WTC11 (cell line): ENCODE results near the gene PHLDB2. TPM values are rescaled to one million over a fixed set of nuclear protein-coding genes. Genes with fewer than 3 reads are reported as not detected.

Experiments
- ATAC-seq: fragments of 200-7000 bp; cut with Tn5 transposase; 2 replicates; pipeline ENCODE4 v1.10.0; 2021; ENCODE audit warnings: mild to moderate bottlenecking, moderate library complexity
- CTCF ChIA-PET: fragments of 300-600 bp; sonication (Branson Sonifier 250); formaldehyde crosslinking; loops from one replicate; lab custom pipeline; 2021; ENCODE audit warnings: antibody characterized with exemption; lab: Charles Lee
- POLR2A ChIA-PET: fragments of 350-600 bp; sonication (Branson Sonifier 250); formaldehyde crosslinking; loops from one replicate; lab custom pipeline; 2021; ENCODE audit warnings: antibody characterized with exemption; lab: Charles Lee
- DNase-seq: peaks from one replicate; pipeline ENCODE4 v3.0.0; 2021; ENCODE audit warnings: low spot score
- H3K27ac Mint-ChIP-seq: 2 replicates; pipeline ENCODE4 v1.8.0; 2021; ENCODE audit warnings: mixed read lengths
- H3K27me3 Mint-ChIP-seq: 2 replicates; pipeline ENCODE4 v1.8.0; 2021; ENCODE audit warnings: low read depth, mild to moderate bottlenecking, moderate library complexity, mixed read lengths
- H3K36me3 Mint-ChIP-seq: 2 replicates; pipeline ENCODE4 v1.8.0; 2021; ENCODE audit warnings: mixed read lengths
- H3K4me1 Mint-ChIP-seq: 2 replicates; pipeline ENCODE4 v1.8.0; 2022; ENCODE audit warnings: mixed read lengths
- H3K4me3 Mint-ChIP-seq: 2 replicates; pipeline ENCODE4 v1.8.0; 2021; ENCODE audit warnings: mild to moderate bottlenecking, moderate library complexity, mixed read lengths
- H3K9me3 Mint-ChIP-seq: 2 replicates; pipeline ENCODE4 v1.8.0; 2021; ENCODE audit warnings: mixed read lengths
- AR ChIP-seq: fragments of 250-450 bp; sonication (Bioruptor Pico); IDR thresholded peaks from 2 replicates; pipeline ENCODE4 v1.9.0; 2021; ENCODE audit warnings: mild to moderate bottlenecking
- ATF1 ChIP-seq: sonication (generic); formaldehyde crosslinking; IDR thresholded peaks from 2 replicates; pipeline ENCODE4 v1.8.1; 2023; ENCODE audit warnings: mild to moderate bottlenecking, moderate library complexity, missing genetic modification reagents
- FOXK1 ChIP-seq: sonication (generic); formaldehyde crosslinking; IDR thresholded peaks from 2 replicates; pipeline ENCODE4 v1.8.0; 2022; ENCODE audit warnings: mild to moderate bottlenecking, moderate library complexity, missing genetic modification reagents
- MXD4 ChIP-seq: fragments of 250-450 bp; sonication (Bioruptor Pico); IDR thresholded peaks from 2 replicates; pipeline ENCODE4 v1.8.0; 2021; ENCODE audit warnings: mild to moderate bottlenecking, moderate library complexity, borderline replicate concordance
- NFATC4 ChIP-seq: fragments of 250-450 bp; sonication (Bioruptor Pico); IDR thresholded peaks from 2 replicates; pipeline ENCODE4 v1.9.0; 2021; ENCODE audit warnings: mild to moderate bottlenecking
- NR2C2 ChIP-seq: sonication (generic); formaldehyde crosslinking; IDR thresholded peaks from 2 replicates; pipeline ENCODE4 v1.8.0; 2022; ENCODE audit warnings: mild to moderate bottlenecking, missing genetic modification reagents
- SP1 ChIP-seq: sonication (generic); formaldehyde crosslinking; conservative IDR thresholded peaks from 2 replicates; pipeline ENCODE4 v1.8.1; 2022; ENCODE audit warnings: missing genetic modification reagents
- USF2 ChIP-seq: sonication (generic); formaldehyde crosslinking; IDR thresholded peaks from 2 replicates; pipeline ENCODE4 v1.8.1; 2023; ENCODE audit warnings: mild to moderate bottlenecking, missing genetic modification reagents, moderate library complexity
- ZNF423 ChIP-seq: fragments of 250-450 bp; sonication (Bioruptor Pico); IDR thresholded peaks from 2 replicates; pipeline ENCODE4 v2.1.2; 2022; ENCODE audit warnings: mild to moderate bottlenecking, moderate library complexity
- ZNF671 ChIP-seq: fragments of 250-450 bp; sonication (Bioruptor Pico); IDR thresholded peaks from 2 replicates; pipeline ENCODE4 v1.8.0; 2021; ENCODE audit warnings: mild to moderate bottlenecking
- ZSCAN18 ChIP-seq: fragments of 250-450 bp; sonication (Bioruptor Pico); IDR thresholded peaks from 2 replicates; pipeline ENCODE4 v2.1.2; 2022; ENCODE audit warnings: mild to moderate bottlenecking, moderate library complexity
- total RNA-seq: library from RNA; stranded (reverse); gene quantifications from 3 replicates; pipeline ENCODE4 v1.2.3, GENCODE V29; 2021
- TF ChIP-seq, protein P1 (sequence below): sonication (generic); formaldehyde crosslinking; conservative IDR thresholded peaks from 2 replicates; pipeline ENCODE4 v1.8.1; 2023; ENCODE audit warnings: mild to moderate bottlenecking, low read depth, missing genetic modification reagents, moderate library complexity
- TF ChIP-seq, protein P2 (sequence below): sonication (generic); formaldehyde crosslinking; IDR thresholded peaks from 2 replicates; pipeline ENCODE4 v1.8.0; 2023; ENCODE audit warnings: missing genetic modification reagents, mild to moderate bottlenecking, borderline replicate concordance
- TF ChIP-seq, protein P3 (sequence below): sonication (generic); formaldehyde crosslinking; IDR thresholded peaks from 2 replicates; pipeline ENCODE4 v1.8.1; 2023; ENCODE audit warnings: mild to moderate bottlenecking, missing genetic modification reagents, borderline replicate concordance
- TF ChIP-seq, protein P4 (sequence below): sonication (generic); formaldehyde crosslinking; IDR thresholded peaks from 2 replicates; pipeline ENCODE4 v1.8.0; 2023; ENCODE audit warnings: mild to moderate bottlenecking, missing genetic modification reagents
- TF ChIP-seq, protein P5 (sequence below): fragments of 200-600 bp; IDR thresholded peaks from 2 replicates; pipeline ENCODE4 v1.8.0; 2022; ENCODE audit warnings: antibody characterized with exemption

Gene PHLDB2
- total RNA-seq, 1 experiment from 2014 or later: 40.3 TPM

GRCh38 chr3:111936967-111937366 is 77.9 kb downstream of the PHLDB2 start:
- H3K36me3 Mint-ChIP-seq: peaks cover 35% of the 10 kb centered on the region
- peak overlapping the region; percentile 54; the same call in 1 of the 2 replicates for H3K27ac Mint-ChIP-seq
- no peak overlapping the region for H3K4me3 Mint-ChIP-seq
- ATAC-seq (no peak), DNase-seq (no peak)
- ChIA-PET POLR2A (no interaction called here), CTCF (interaction anchor here (0.6 kb wide), 1 partner anchor 31 kb away, joined by 4 read pairs; no protein-coding TSS in a partner anchor)
- no peaks in the 10 kb centered on the region for H3K4me1 Mint-ChIP-seq
- H3K27me3 Mint-ChIP-seq: no peaks in the 10 kb centered on the region
- no peaks in the 10 kb centered on the region for H3K9me3 Mint-ChIP-seq
- TF ChIP-seq USF2 (CRISPR knock-in tag): no peak
- TF ChIP-seq, protein P1, sequence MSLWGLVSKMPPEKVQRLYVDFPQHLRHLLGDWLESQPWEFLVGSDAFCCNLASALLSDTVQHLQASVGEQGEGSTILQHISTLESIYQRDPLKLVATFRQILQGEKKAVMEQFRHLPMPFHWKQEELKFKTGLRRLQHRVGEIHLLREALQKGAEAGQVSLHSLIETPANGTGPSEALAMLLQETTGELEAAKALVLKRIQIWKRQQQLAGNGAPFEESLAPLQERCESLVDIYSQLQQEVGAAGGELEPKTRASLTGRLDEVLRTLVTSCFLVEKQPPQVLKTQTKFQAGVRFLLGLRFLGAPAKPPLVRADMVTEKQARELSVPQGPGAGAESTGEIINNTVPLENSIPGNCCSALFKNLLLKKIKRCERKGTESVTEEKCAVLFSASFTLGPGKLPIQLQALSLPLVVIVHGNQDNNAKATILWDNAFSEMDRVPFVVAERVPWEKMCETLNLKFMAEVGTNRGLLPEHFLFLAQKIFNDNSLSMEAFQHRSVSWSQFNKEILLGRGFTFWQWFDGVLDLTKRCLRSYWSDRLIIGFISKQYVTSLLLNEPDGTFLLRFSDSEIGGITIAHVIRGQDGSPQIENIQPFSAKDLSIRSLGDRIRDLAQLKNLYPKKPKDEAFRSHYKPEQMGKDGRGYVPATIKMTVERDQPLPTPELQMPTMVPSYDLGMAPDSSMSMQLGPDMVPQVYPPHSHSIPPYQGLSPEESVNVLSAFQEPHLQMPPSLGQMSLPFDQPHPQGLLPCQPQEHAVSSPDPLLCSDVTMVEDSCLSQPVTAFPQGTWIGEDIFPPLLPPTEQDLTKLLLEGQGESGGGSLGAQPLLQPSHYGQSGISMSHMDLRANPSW (CRISPR knock-in tag): no peak
- TF ChIP-seq, protein P2, sequence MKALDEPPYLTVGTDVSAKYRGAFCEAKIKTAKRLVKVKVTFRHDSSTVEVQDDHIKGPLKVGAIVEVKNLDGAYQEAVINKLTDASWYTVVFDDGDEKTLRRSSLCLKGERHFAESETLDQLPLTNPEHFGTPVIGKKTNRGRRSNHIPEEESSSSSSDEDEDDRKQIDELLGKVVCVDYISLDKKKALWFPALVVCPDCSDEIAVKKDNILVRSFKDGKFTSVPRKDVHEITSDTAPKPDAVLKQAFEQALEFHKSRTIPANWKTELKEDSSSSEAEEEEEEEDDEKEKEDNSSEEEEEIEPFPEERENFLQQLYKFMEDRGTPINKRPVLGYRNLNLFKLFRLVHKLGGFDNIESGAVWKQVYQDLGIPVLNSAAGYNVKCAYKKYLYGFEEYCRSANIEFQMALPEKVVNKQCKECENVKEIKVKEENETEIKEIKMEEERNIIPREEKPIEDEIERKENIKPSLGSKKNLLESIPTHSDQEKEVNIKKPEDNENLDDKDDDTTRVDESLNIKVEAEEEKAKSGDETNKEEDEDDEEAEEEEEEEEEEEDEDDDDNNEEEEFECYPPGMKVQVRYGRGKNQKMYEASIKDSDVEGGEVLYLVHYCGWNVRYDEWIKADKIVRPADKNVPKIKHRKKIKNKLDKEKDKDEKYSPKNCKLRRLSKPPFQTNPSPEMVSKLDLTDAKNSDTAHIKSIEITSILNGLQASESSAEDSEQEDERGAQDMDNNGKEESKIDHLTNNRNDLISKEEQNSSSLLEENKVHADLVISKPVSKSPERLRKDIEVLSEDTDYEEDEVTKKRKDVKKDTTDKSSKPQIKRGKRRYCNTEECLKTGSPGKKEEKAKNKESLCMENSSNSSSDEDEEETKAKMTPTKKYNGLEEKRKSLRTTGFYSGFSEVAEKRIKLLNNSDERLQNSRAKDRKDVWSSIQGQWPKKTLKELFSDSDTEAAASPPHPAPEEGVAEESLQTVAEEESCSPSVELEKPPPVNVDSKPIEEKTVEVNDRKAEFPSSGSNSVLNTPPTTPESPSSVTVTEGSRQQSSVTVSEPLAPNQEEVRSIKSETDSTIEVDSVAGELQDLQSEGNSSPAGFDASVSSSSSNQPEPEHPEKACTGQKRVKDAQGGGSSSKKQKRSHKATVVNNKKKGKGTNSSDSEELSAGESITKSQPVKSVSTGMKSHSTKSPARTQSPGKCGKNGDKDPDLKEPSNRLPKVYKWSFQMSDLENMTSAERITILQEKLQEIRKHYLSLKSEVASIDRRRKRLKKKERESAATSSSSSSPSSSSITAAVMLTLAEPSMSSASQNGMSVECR (CRISPR knock-in tag): no peak
- TF ChIP-seq, protein P3, sequence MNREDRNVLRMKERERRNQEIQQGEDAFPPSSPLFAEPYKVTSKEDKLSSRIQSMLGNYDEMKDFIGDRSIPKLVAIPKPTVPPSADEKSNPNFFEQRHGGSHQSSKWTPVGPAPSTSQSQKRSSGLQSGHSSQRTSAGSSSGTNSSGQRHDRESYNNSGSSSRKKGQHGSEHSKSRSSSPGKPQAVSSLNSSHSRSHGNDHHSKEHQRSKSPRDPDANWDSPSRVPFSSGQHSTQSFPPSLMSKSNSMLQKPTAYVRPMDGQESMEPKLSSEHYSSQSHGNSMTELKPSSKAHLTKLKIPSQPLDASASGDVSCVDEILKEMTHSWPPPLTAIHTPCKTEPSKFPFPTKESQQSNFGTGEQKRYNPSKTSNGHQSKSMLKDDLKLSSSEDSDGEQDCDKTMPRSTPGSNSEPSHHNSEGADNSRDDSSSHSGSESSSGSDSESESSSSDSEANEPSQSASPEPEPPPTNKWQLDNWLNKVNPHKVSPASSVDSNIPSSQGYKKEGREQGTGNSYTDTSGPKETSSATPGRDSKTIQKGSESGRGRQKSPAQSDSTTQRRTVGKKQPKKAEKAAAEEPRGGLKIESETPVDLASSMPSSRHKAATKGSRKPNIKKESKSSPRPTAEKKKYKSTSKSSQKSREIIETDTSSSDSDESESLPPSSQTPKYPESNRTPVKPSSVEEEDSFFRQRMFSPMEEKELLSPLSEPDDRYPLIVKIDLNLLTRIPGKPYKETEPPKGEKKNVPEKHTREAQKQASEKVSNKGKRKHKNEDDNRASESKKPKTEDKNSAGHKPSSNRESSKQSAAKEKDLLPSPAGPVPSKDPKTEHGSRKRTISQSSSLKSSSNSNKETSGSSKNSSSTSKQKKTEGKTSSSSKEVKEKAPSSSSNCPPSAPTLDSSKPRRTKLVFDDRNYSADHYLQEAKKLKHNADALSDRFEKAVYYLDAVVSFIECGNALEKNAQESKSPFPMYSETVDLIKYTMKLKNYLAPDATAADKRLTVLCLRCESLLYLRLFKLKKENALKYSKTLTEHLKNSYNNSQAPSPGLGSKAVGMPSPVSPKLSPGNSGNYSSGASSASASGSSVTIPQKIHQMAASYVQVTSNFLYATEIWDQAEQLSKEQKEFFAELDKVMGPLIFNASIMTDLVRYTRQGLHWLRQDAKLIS (CRISPR knock-in tag): no peak
- TF ChIP-seq ZNF423 (CRISPR knock-in tag): no peak
- TF ChIP-seq FOXK1 (CRISPR knock-in tag): no peak
- TF ChIP-seq, protein P4, sequence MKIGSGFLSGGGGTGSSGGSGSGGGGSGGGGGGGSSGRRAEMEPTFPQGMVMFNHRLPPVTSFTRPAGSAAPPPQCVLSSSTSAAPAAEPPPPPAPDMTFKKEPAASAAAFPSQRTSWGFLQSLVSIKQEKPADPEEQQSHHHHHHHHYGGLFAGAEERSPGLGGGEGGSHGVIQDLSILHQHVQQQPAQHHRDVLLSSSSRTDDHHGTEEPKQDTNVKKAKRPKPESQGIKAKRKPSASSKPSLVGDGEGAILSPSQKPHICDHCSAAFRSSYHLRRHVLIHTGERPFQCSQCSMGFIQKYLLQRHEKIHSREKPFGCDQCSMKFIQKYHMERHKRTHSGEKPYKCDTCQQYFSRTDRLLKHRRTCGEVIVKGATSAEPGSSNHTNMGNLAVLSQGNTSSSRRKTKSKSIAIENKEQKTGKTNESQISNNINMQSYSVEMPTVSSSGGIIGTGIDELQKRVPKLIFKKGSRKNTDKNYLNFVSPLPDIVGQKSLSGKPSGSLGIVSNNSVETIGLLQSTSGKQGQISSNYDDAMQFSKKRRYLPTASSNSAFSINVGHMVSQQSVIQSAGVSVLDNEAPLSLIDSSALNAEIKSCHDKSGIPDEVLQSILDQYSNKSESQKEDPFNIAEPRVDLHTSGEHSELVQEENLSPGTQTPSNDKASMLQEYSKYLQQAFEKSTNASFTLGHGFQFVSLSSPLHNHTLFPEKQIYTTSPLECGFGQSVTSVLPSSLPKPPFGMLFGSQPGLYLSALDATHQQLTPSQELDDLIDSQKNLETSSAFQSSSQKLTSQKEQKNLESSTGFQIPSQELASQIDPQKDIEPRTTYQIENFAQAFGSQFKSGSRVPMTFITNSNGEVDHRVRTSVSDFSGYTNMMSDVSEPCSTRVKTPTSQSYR (CRISPR knock-in tag): no peak
- no peak for TF ChIP-seq NFATC4
- TF ChIP-seq SP1: no peak
- TF ChIP-seq AR (CRISPR knock-in tag): no peak
- no peak for TF ChIP-seq ZSCAN18
- TF ChIP-seq ATF1: no peak
- TF ChIP-seq MXD4: no peak
- TF ChIP-seq ZNF671 (CRISPR knock-in tag): no peak
- TF ChIP-seq, protein P5, sequence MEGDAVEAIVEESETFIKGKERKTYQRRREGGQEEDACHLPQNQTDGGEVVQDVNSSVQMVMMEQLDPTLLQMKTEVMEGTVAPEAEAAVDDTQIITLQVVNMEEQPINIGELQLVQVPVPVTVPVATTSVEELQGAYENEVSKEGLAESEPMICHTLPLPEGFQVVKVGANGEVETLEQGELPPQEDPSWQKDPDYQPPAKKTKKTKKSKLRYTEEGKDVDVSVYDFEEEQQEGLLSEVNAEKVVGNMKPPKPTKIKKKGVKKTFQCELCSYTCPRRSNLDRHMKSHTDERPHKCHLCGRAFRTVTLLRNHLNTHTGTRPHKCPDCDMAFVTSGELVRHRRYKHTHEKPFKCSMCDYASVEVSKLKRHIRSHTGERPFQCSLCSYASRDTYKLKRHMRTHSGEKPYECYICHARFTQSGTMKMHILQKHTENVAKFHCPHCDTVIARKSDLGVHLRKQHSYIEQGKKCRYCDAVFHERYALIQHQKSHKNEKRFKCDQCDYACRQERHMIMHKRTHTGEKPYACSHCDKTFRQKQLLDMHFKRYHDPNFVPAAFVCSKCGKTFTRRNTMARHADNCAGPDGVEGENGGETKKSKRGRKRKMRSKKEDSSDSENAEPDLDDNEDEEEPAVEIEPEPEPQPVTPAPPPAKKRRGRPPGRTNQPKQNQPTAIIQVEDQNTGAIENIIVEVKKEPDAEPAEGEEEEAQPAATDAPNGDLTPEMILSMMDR: no peak
- TF ChIP-seq NR2C2 (CRISPR knock-in tag): no peak
